IMR-90 (cell line): ENCODE measurements around the gene URB1.

Source experiments
- FOS ChIP-seq: fragments of 150-350 bp; IDR thresholded peaks from 2 replicates; pipeline ENCODE4 v1.6.1; 2016; ENCODE audit warnings: low read depth, low read length
- MAZ ChIP-seq: IDR thresholded peaks from 2 replicates; pipeline ENCODE4 v1.6.1; 2012; ENCODE audit warnings: low read depth, mild to moderate bottlenecking, low read length, improper control_type of control experiment, moderate library complexity, borderline replicate concordance
- POLR2A ChIP-seq: IDR thresholded peaks from 2 replicates; pipeline ENCODE4 v1.6.1; 2012; ENCODE audit warnings: mild to moderate bottlenecking, low read depth, low read length
- SMC3 ChIP-seq: fragments of 150-350 bp; IDR thresholded peaks from 2 replicates; pipeline ENCODE4 v1.6.1; 2016; ENCODE audit warnings: low read depth, mild to moderate bottlenecking, antibody characterized with exemption, low read length, moderate library complexity
- USF2 ChIP-seq: fragments of 150-350 bp; IDR thresholded peaks from 2 replicates; pipeline ENCODE4 v1.6.1; 2017; ENCODE audit warnings: mild to moderate bottlenecking, antibody characterized with exemption, low read length, low read depth
- TF ChIP-seq, protein P1 (sequence below): conservative IDR thresholded peaks from 2 replicates; pipeline ENCODE4 v1.5.1; 2012; ENCODE audit warnings: mild to moderate bottlenecking, low read depth, low read length, improper control_type of control experiment

- no peak for TF ChIP-seq POLR2A
- TF ChIP-seq, protein P1, sequence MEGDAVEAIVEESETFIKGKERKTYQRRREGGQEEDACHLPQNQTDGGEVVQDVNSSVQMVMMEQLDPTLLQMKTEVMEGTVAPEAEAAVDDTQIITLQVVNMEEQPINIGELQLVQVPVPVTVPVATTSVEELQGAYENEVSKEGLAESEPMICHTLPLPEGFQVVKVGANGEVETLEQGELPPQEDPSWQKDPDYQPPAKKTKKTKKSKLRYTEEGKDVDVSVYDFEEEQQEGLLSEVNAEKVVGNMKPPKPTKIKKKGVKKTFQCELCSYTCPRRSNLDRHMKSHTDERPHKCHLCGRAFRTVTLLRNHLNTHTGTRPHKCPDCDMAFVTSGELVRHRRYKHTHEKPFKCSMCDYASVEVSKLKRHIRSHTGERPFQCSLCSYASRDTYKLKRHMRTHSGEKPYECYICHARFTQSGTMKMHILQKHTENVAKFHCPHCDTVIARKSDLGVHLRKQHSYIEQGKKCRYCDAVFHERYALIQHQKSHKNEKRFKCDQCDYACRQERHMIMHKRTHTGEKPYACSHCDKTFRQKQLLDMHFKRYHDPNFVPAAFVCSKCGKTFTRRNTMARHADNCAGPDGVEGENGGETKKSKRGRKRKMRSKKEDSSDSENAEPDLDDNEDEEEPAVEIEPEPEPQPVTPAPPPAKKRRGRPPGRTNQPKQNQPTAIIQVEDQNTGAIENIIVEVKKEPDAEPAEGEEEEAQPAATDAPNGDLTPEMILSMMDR, result no peak
- TF ChIP-seq MAZ, result no peak
- TF ChIP-seq SMC3, result no peak
- no peak for TF ChIP-seq FOS
- no peak for TF ChIP-seq USF2
Measured at GRCh38 chr21:32276671-32277070, 116.1 kb downstream of the URB1 start.
